Adrenal gland (tissue), 19 donors: ENCODE results near the gene WASHC3. TPM values are rescaled to one million over a fixed set of nuclear protein-coding genes. Genes with fewer than 3 reads are reported as not detected.

ENCODE experiments used
- DNase-seq, 7 donors: peaks; one replicate each; pipeline ENCODE4 v3.0.0-alpha.2; 2019 to 2020
- H3K27ac ChIP-seq, 5 donors: fragments of 200-600 bp; sonication (generic) in 4 of 5; 1 replicate in 3 of 5; 2 replicates in 2 of 5; pipeline versions ENCODE4 v1.5.1 to v1.8.0; 2016 to 2020; ENCODE audit warnings: mild to moderate bottlenecking in 1 of 5
- H3K27me3 ChIP-seq: fragments of 200-600 bp; 2 replicates; pipeline ENCODE4 v1.8.0; 2021
- H3K36me3 ChIP-seq, 2 donors: fragments of 200-600 bp; replicated peaks in 1 of 2; 1 replicate in 1 of 2; 2 replicates in 1 of 2; pipeline versions ENCODE4 v1.5.1 to v1.8.0; 2018 to 2022
- H3K4me1 ChIP-seq, 2 donors: fragments of 200-600 bp; replicated peaks in 1 of 2; 1 replicate in 1 of 2; 2 replicates in 1 of 2; pipeline versions ENCODE4 v1.5.1 to v1.8.0; 2018 to 2021
- H3K4me3 ChIP-seq, 4 donors: fragments of 200-600 bp; sonication (generic) in 3 of 4; one replicate each; pipeline ENCODE4 v1.5.1; 2016 to 2018
- H3K9me3 ChIP-seq, 3 donors: fragments of 200-600 bp; sonication (generic) in 1 of 3; replicated peaks in 1 of 3; 1 replicate in 2 of 3; 2 replicates in 1 of 3; pipeline versions ENCODE4 v1.5.1 to v1.8.0; 2016 to 2021
- CTCF ChIP-seq, 6 experiments: fragments of 450-650 bp in 4 of 6; fragments of 200-600 bp in 2 of 6; sonication (generic) in 1 of 6; IDR thresholded peaks; 1 replicate in 5 of 6; 2 replicates in 1 of 6; pipeline versions ENCODE4 v1.5.1 to v1.8.0; 2016 to 2021; ENCODE audit warnings: antibody characterized with exemption in 6 of 6, mild to moderate bottlenecking in 2 of 6, moderate library complexity in 1 of 6
- POLR2A ChIP-seq, 2 donors: fragments of 450-650 bp; IDR thresholded peaks; one replicate each; pipeline ENCODE4 v1.6.1; 2017; ENCODE audit warnings: antibody characterized with exemption in 2 of 2, mild to moderate bottlenecking in 2 of 2, moderate library complexity in 1 of 2
- WGBS, 4 donors: extraction: QIAGEN DNeasy Blood & Tissue Kit in 2 of 4; methylation state at CpG; one replicate each; pipeline versions ENCODE4 v1.1.5 to v1.1.7; 2013 to 2017; 5-methylcytosine and 5-hydroxymethylcytosine counted together
- intact Hi-C, 2 donors: fragments of 100-400 bp; cut with DNase I; formaldehyde crosslinking; loops; one replicate each; pipeline versions ENCODE4 v1.14.1 to v1.15.0; 2022 to 2023
- long read RNA-seq, 10 donors: library from polyadenylated mRNA in 3 of 10; unstranded in 2 of 10; stranded (forward) in 1 of 10; transcript quantifications; one replicate each; pipeline ENCODE4 v2.0.0 and lab custom pipeline, GENCODE V29; 2021 to 2026
- polyA plus RNA-seq, 3 donors: library from polyadenylated mRNA; stranded (reverse); fragments of 200-250 nt in 2 of 3; fragments of 350-450 nt in 1 of 3; fragmentation: Illumina TruSeq in 1 of 3; extraction: RNeasy Lipid Tissue Mini Kit (QIAGEN cat#74804) in 1 of 3; gene quantifications; one replicate each; pipeline ENCODE4 v1.2.3, GENCODE V29; 2013 to 2014
- total RNA-seq, 9 donors: library from RNA; depleted of rRNA in 4 of 9; stranded (reverse); fragments of >200 nt in 4 of 9; fragments of 120-200 nt in 1 of 9; fragmentation: NEBNext Ultra II Directional in 1 of 9; extraction: Animal tissue kit (Norgen Biotek cat#: 25700) in 1 of 9; gene quantifications; one replicate each; pipeline versions ENCODE4 v1.1.0 to v1.2.4, GENCODE V29; 2013 to 2023
- donor health status: healthy with polysubstance abuse.
- donor health status: Bipolar disorder and iron deficiency.
- donor health status: DM: yes; HTN: yes; CAD: no.
- donor health status: DM: no; HTN: no; CAD: no.
- donor health status: DM: no; HTN: no; CAD: no.
- donor health status: DM: yes; HTN: yes; CAD: no.

The WASHC3 gene
- total RNA-seq (10 to 100 TPM; 37.8 to 89.6 (median 55.4) TPM), polyA plus RNA-seq (100 to 1,000 TPM in 1 of 3 donors, 10 to 100 TPM in 2; 54.9 to 101 (median 72.7) TPM)
- long read RNA-seq, donor 1, transcript WASHC3-201 (7 exons, 916 nt): major isoform, 16 of 23 reads
- long read RNA-seq, donor 1, partial matches to known transcripts: 0 of 23 reads
- long read RNA-seq, donor 1, other reads (novel, unspliced or antisense): 0 of 23 reads
- long read RNA-seq, donor 2, transcript WASHC3-213 (7 exons, 865 nt): minor isoform, 7 of 27 reads
- long read RNA-seq, donor 2, transcript WASHC3-201 (7 exons, 916 nt): major isoform, 15 of 27 reads
- long read RNA-seq, donor 2, partial matches to known transcripts: 0 of 27 reads
- long read RNA-seq, donor 2, other reads (novel, unspliced or antisense): 0 of 27 reads
- long read RNA-seq, donor 3, transcript WASHC3-213 (7 exons, 865 nt): minor isoform, 5 of 23 reads
- long read RNA-seq, donor 3, transcript WASHC3-201 (7 exons, 916 nt): major isoform, 14 of 23 reads
- long read RNA-seq, donor 3, partial matches to known transcripts: 0 of 23 reads
- long read RNA-seq, donor 3, other reads (novel, unspliced or antisense): 0 of 23 reads
- long read RNA-seq, donor 4, transcript WASHC3-201 (7 exons, 916 nt): major isoform, 28 of 43 reads
- long read RNA-seq, donor 4, partial matches to known transcripts: 1 of 43 reads
- long read RNA-seq, donor 4, other reads (novel, unspliced or antisense): 9 of 43 reads
- long read RNA-seq, donor 5, transcript WASHC3-201 (7 exons, 916 nt): major isoform, 51 of 66 reads
- long read RNA-seq, donor 5, transcript WASHC3-213 (7 exons, 865 nt): minor isoform, 8 of 66 reads
- long read RNA-seq, donor 5, partial matches to known transcripts: 1 of 66 reads
- long read RNA-seq, donor 5, other reads (novel, unspliced or antisense): 6 of 66 reads
- long read RNA-seq, donor 6, transcript WASHC3-210 (6 exons, 569 nt): minor isoform, 5 of 56 reads
- long read RNA-seq, donor 6, transcript WASHC3-201 (7 exons, 916 nt): major isoform, 37 of 56 reads
- long read RNA-seq, donor 6, transcript WASHC3-213 (7 exons, 865 nt): minor isoform, 10 of 56 reads
- long read RNA-seq, donor 6, partial matches to known transcripts: 0 of 56 reads
- long read RNA-seq, donor 6, other reads (novel, unspliced or antisense): 4 of 56 reads
- long read RNA-seq, donor 7, transcript WASHC3-201 (7 exons, 916 nt): major isoform, 5 of 6 reads
- long read RNA-seq, donor 7, partial matches to known transcripts: 0 of 6 reads
- long read RNA-seq, donor 7, other reads (novel, unspliced or antisense): 0 of 6 reads
- long read RNA-seq, donor 8, transcript WASHC3-201 (7 exons, 916 nt): major isoform, 13 of 21 reads
- long read RNA-seq, donor 8, partial matches to known transcripts: 0 of 21 reads
- long read RNA-seq, donor 8, other reads (novel, unspliced or antisense): 0 of 21 reads
- long read RNA-seq, donor 9, transcript WASHC3-201 (7 exons, 916 nt): major isoform, 15 of 28 reads
- long read RNA-seq, donor 9, partial matches to known transcripts: 7 of 28 reads
- long read RNA-seq, donor 9, other reads (novel, unspliced or antisense): 0 of 28 reads
- long read RNA-seq, donor 10, partial matches to known transcripts: 0 of 6 reads
- long read RNA-seq, donor 10, other reads (novel, unspliced or antisense): 0 of 6 reads

- H3K36me3 ChIP-seq: no peaks in the 10 kb centered on the region
- H3K27ac ChIP-seq: peak within 1 kb of the TSS in 4 of 5 donors; percentile 52 to 91 (median 73)
- H3K4me3 ChIP-seq: peak within 1 kb of the TSS; percentile 49 to 90 (median 64)
- intact Hi-C loops: no loop called here
- TF ChIP-seq CTCF (IDR thresholded peaks at IDR 0.05): no peak
- peak in 1 of 2 donors; percentile 61 for TF ChIP-seq POLR2A (IDR thresholded peaks at IDR 0.05)
- no peaks in the 10 kb centered on the region for H3K9me3 ChIP-seq
- no peaks in the 10 kb centered on the region for H3K27me3 ChIP-seq
- WGBS, 4 donors: 1% methylated on average over 24 to 44 of the region's 44 CpGs
- DNase-seq: peak; percentile 93 to 98 (median 95)
- no peaks in the 10 kb centered on the region for H3K4me1 ChIP-seq
Observed at GRCh38 chr12:102061560-102062418, at the start of gene WASHC3. TSS of gene WASHC3 (minus strand) at chr12:102061991. CDS start at chr12:102061962, 29 bp downstream.

- Histone ChIP-seq H3K36me3 (peaks cover 0 to 23% of the 10 kb centered on the region in 2 donors), H3K27ac (no peak overlapping the region), H3K9me3 (no peaks in the 10 kb centered on the region), H3K27me3 (no peaks in the 10 kb centered on the region), H3K4me1 (no peaks in the 10 kb centered on the region), H3K4me3 (no peak overlapping the region)
- intact Hi-C loops: no loop called here
- no peak for DNase-seq
- TF ChIP-seq CTCF (IDR thresholded peaks at IDR 0.05) (no peak), POLR2A (IDR thresholded peaks at IDR 0.05) (no peak)
Observed at GRCh38 chr12:102110782-102111181, 49.0 kb upstream of the WASHC3 start.

GRCh38 chr12:102107970-102108369 is 46.2 kb upstream of the WASHC3 start:
- Histone ChIP-seq H3K27me3 (no peaks in the 10 kb centered on the region), H3K9me3 (no peaks in the 10 kb centered on the region), H3K4me3 (no peak overlapping the region), H3K27ac (no peak overlapping the region), H3K4me1 (no peaks in the 10 kb centered on the region), H3K36me3 (peaks cover 0 to 20% of the 10 kb centered on the region in 2 donors)
- 85 to 97% (median 90%) methylated on average over 1 of the region's 1 CpG for WGBS, 4 donors
- TF ChIP-seq POLR2A (IDR thresholded peaks at IDR 0.05) (no peak), CTCF (IDR thresholded peaks at IDR 0.05) (no peak)
- intact Hi-C loops: no loop called here
- DNase-seq: no peak
